ENCODE measurements around the gene CELSR3.

CELSR3 gene

DNA sequence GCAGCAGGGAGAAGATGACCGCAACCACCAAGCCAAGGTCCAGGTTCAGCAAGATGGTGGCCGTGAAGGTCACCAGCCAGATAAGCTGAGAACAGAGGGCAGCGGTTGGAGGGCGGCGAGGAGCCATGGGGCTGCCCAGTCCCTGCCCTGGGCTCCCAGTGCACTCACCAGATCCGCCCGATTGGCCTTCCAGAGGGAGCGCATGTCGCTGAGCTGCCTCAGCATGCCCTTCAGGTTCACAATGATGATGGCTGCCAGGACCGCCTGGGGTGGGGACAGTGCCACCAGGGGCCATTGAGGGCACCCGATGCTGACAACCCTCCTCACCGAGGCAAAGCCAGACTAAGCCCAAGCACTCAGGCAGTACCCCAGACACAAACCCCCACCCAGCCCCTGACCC, 32.8 kb downstream of the CELSR3 start:
- no peak for TF ChIP-seq TAF1 (IDR thresholded peaks at IDR 0.05; ENCODE audit: borderline replicate concordance, low read depth, low read length)
- no peak for TF ChIP-seq POLR2A (IDR thresholded peaks at IDR 0.05; ENCODE audit: low read depth, low read length)
- TF ChIP-seq POLR2AphosphoS5 (IDR thresholded peaks at IDR 0.05; ENCODE audit: low read depth, low read length): no peak
- DNase-seq (ENCODE audit: insufficient read length) (no peak), FAIRE-seq (no peak)

DNA sequence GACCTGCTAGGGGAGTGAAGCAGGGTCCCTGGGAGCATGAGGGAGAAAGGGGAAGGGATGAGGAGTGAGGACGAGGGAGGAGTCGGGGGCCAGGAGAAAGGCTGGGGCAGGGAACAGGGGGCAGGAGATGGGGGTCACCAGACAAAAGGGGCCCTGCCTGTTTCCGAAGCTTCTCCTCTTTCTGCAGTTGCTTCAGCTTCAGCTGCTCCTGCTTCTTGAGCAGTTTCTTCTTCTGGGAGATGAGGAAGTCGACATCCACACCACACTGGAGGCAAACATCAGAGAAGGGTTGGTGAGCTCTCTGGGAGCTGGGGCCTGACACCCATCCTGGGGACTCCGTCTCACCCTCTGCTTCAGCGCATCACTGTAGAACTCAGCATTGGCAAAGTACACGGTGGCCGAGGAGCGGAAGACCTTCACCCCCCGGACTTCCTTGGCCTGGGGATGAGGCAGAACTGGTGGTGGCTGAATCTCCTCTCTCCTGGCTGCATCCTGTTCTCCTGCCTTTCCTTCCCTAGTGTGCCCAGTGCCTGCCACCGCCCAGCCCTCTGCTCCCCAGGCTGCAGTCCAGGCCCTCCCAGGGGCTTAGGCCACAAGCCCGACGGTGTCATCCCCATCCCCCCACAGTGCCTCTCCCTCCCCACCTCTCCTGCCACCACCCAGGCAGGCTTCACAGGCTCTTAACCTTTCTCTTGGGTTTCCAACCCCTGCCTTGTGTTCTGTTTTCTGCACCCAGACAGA, 34.2 kb downstream of the CELSR3 start:
- FAIRE-seq (no peak), DNase-seq (ENCODE audit: insufficient read length) (no peak)
- TF ChIP-seq POLR2A (IDR thresholded peaks at IDR 0.05; ENCODE audit: low read depth, low read length) (no peak), TAF1 (IDR thresholded peaks at IDR 0.05; ENCODE audit: borderline replicate concordance, low read depth, low read length) (no peak)

DNA sequence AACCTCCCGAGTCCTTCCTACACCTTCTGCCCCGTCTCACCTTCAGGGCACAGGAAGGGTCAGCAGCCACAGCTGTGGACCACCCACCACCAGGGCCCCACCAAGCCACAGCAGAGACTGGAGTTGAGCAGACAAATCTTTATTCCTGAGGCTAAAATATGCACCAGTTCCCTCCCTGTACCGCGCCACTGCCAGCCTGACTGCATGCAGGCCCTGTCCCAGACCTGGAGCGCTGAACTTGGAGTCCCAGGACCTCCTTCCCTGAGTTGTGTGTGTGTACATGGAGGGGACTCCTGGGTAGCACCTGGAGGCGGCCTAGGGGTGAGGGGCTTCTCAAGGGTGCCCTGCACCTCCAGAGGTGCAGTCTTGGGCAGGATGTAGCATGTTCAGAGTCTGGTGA, 37.1 kb downstream of the CELSR3 start:
- no peak for TF ChIP-seq TAF1 (IDR thresholded peaks at IDR 0.05; ENCODE audit: borderline replicate concordance, low read depth, low read length)
- TF ChIP-seq POLR2AphosphoS5 (IDR thresholded peaks at IDR 0.05; ENCODE audit: low read depth, low read length): no peak
- TF ChIP-seq POLR2A (IDR thresholded peaks at IDR 0.05; ENCODE audit: low read depth, low read length): no peak
- DNase-seq (ENCODE audit: insufficient read length) (no peak), FAIRE-seq (no peak)

DNA sequence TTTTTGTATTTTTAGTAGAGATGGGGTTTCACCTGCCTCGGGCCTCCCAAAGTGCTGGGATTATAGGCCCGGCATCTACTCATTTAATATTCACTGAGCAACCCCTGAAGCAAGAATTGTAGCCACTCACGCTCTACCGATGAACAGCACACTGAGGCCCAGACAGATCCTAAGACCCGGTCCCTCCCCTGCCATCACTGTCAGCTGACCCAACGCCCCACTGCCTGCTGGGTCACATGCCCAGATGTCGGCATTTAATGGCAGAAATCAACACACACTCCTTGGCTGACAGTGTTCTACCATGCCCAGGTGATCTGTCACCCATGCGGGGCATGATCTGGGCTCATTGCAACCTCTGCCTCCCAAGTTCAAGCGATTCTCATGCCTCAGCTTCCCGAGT, 37.9 kb downstream of the CELSR3 start:
- TF ChIP-seq POLR2AphosphoS5 (IDR thresholded peaks at IDR 0.05; ENCODE audit: low read depth, low read length) (no peak), POLR2A (IDR thresholded peaks at IDR 0.05; ENCODE audit: low read depth, low read length) (no peak)
- FAIRE-seq (no peak), DNase-seq (ENCODE audit: insufficient read length) (no peak)

DNA sequence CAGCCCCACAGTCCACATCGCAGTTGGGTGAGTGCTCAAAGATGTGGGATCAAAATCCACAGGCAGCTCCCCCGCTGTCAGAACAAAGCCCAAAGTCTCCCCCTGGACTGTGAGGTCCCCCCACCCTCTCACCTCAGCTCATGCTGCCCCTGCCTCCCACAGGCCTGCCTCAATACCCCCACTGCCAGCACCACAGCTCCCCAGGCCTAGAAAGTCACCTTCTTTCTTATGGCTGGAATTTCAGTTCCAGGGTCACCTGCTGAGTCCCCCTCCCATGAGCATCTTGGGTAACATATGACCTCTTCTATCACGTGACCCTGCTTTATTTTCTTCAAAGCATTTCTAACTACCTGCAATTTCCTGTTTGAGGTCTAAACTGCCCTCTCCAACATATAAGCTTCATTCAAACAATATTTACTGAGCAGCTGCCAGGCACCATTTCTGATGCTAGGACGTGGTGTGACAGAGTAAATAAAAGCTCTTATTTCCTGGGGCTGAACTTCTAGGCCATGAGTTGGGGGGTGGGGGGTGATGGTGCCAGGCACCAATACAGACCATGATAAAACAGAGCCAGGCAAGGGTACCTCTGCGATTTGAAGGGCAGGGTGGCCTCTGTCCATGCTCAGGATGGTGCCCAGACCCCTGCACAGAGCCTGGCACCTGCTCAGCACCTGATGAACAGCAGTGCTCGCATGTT, 38.7 kb downstream of the CELSR3 start:
- no peak for TF ChIP-seq POLR2A (IDR thresholded peaks at IDR 0.05; ENCODE audit: low read depth, low read length)
- DNase-seq (ENCODE audit: insufficient read length) (no peak), FAIRE-seq (no peak)

DNA sequence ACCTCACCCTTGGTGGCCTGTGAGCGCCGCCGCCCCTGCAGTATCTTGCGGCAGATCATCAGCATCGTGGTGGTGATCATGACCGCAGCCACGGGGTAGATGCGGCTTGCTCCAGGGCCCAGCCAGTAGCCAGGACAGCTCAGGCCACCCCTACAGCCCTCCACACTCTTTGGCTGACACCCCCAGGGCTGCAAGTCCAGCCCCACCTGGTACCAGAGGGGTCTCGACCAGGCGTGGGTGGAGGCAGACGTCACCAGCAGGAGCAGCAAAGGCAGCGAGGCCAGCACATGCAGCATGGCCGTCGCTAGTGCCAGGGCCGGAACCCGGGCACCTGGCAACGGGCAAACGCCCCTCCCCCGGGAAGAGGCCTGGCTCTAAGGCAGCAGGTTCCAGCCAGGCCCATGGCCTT, 41.2 kb downstream of the CELSR3 start, which contains the start of gene TMEM89:
Gene TMEM89 (minus strand): TSS at position 309 of the 409 bp plus-strand sequence. CDS start 13 bp downstream, at position 296.
- DNase-seq (ENCODE audit: insufficient read length): no peak
- TF ChIP-seq TAF1 (IDR thresholded peaks at IDR 0.05; ENCODE audit: borderline replicate concordance, low read depth, low read length) (no peak), POLR2AphosphoS5 (IDR thresholded peaks at IDR 0.05; ENCODE audit: low read depth, low read length) (no peak), POLR2A (IDR thresholded peaks at IDR 0.05; ENCODE audit: low read depth, low read length) (no peak)
- FAIRE-seq: no peak

DNA sequence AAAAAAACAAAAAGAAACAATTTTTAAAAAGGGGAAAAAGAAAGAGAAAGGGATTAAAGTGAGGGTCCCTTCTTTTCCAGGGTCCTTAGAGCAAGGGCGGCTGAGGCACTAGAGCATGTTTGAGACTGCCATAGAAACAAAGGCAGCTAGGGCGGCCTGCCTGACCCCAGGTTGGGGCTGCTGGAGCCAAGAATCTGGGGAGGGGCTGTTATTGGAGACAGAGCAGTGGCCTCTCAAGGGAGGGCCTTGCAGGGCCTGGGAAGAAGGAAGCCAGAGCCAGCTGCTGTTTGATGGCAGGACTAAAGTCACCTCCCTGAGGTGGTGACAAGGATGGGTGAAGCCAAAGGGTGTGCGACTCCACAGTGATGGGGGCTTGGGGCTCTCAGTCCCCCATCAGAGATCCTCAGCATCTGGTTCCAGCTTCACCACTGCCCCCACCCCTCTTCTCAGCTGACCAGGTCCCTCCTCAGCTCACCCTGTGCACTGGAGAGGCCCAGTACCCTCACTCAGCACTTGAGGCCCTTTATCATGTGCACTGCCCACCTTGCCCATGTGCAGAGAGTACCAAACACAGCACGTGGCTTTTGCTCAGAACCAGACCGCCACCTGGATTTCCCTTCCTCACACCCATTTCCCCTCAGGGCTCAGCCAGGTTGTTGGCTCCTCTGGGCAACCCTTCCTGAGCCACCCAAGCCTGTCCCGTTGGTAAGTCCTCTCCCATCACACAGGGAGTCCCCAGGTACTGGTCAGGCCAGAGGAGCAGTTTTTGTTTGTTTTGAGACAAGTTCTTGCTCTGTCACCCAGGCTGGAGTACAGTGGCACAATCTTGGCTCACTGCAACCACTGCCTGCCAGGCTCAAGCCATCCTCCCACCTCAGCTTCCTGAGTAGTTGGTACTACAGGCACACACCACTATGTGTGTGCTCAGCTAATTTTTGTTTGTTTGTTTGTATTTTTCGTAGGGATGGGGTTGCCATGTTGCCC, 42.9 kb downstream of the CELSR3 start:
- TF ChIP-seq TAF1 (IDR thresholded peaks at IDR 0.05; ENCODE audit: borderline replicate concordance, low read depth, low read length) (no peak), POLR2AphosphoS5 (IDR thresholded peaks at IDR 0.05; ENCODE audit: low read depth, low read length) (no peak), POLR2A (IDR thresholded peaks at IDR 0.05; ENCODE audit: low read depth, low read length) (no peak)
- FAIRE-seq: no peak
- no peak for DNase-seq (ENCODE audit: insufficient read length)

DNA sequence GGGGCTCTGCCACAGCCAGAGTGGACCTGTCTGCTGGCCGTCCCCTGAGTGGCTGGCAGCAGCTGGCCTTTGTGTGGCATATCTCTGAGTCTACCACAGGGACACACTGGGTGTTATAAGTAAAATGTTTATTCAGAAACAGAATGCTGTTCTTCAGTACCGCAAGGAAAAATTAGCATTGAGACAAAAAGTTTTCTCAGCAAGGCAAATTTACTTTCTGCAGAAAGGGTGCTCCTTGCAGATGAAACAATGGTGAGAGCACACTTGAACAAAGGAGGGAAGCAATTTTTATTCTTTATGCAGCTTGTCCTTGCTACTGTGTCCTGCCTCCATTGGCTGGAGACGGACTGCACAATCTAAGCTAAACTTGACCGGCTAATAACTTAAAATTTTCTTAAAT, 45.1 kb downstream of the CELSR3 start:
- TF ChIP-seq TAF1 (IDR thresholded peaks at IDR 0.05; ENCODE audit: borderline replicate concordance, low read depth, low read length) (no peak), POLR2AphosphoS5 (IDR thresholded peaks at IDR 0.05; ENCODE audit: low read depth, low read length) (no peak), POLR2A (IDR thresholded peaks at IDR 0.05; ENCODE audit: low read depth, low read length) (no peak)
- FAIRE-seq (no peak), DNase-seq (ENCODE audit: insufficient read length) (no peak)

DNA sequence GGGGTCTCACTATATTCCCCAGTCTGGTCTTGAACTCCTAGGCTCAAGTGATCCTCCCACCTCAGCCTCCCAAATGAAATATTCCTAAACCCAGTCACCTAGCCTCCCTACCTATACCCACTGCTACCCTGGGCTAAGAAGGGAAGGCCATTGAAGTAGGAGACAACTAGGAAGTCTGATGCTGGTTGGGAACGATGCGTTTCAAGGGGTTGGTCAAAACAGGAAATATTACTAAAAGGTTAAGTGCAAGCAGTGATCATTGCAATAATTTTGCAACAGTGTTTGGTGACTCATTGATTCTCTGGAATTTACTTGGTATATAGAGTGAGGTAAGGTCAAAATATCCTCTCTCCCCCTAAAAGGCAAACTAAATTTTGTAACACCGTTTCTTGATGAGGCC, 48.6 kb downstream of the CELSR3 start:
- FAIRE-seq (no peak), DNase-seq (ENCODE audit: insufficient read length) (no peak)
- TF ChIP-seq POLR2AphosphoS5 (IDR thresholded peaks at IDR 0.05; ENCODE audit: low read depth, low read length): no peak
- TF ChIP-seq TAF1 (IDR thresholded peaks at IDR 0.05; ENCODE audit: borderline replicate concordance, low read depth, low read length): no peak
- TF ChIP-seq POLR2A (IDR thresholded peaks at IDR 0.05; ENCODE audit: low read depth, low read length): no peak

DNA sequence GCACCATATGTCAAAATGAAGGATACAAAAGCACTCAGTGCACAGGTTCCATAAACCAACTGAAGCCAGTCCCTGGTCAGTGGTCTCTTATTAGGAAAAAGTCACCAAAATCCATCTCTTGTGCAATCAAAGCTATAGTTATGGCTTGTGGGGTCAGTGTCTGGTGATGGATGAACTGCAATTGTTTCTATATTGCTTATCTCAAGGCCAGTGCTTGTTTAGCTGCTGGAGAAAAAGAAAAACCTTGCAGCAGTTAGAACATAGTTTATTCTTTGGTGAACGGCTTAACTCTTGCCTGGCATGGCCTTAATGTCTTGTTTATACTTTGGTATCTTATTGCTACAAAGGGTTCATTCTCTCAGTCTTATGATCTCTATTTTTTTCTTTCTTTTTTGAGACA, 50.4 kb downstream of the CELSR3 start:
- TF ChIP-seq TAF1 (IDR thresholded peaks at IDR 0.05; ENCODE audit: borderline replicate concordance, low read depth, low read length) (no peak), POLR2A (IDR thresholded peaks at IDR 0.05; ENCODE audit: low read depth, low read length) (no peak), POLR2AphosphoS5 (IDR thresholded peaks at IDR 0.05; ENCODE audit: low read depth, low read length) (no peak)
- FAIRE-seq: no peak
- no peak for DNase-seq (ENCODE audit: insufficient read length)

Measured in GM12892 (cell line).